IPS-20b (cell line): ENCODE results near the gene ARMC9.
"Not testable (repeated sequence)": the region's sequence is repeated elsewhere in the genome, so short reads cannot be mapped to it uniquely, and the experiment has no call there.

Experiments used
- H3K27ac ChIP-seq: one replicate; pipeline ENCODE4 v1.5.1; 2013; ENCODE audit warnings: low read length
- H3K27me3 ChIP-seq: 2 replicates; pipeline ENCODE4 v1.6.1; 2013; ENCODE audit warnings: mild to moderate bottlenecking, low read length, inconsistent platforms; ENCODE audit not compliant: insufficient read depth
- H3K36me3 ChIP-seq: 2 replicates; pipeline ENCODE4 v1.6.1; 2013; ENCODE audit warnings: low read depth, mild to moderate bottlenecking, inconsistent platforms, low read length, moderate library complexity; ENCODE audit not compliant: insufficient read depth
- H3K4me1 ChIP-seq: 2 replicates; pipeline ENCODE4 v1.6.1; 2013; ENCODE audit warnings: mild to moderate bottlenecking, control low read depth, inconsistent platforms, low read length, moderate library complexity; ENCODE audit not compliant: insufficient read depth
- H3K4me3 ChIP-seq: 2 replicates; pipeline ENCODE4 v1.5.1; 2013; ENCODE audit warnings: mild to moderate bottlenecking, low read length, inconsistent platforms
- H3K9ac ChIP-seq: 2 replicates; pipeline ENCODE4 v1.6.1; 2013; ENCODE audit warnings: low read depth, mild to moderate bottlenecking, inconsistent platforms, low read length, moderate library complexity
- H3K9me3 ChIP-seq: 2 replicates; pipeline ENCODE4 v1.6.1; 2013; ENCODE audit warnings: mild to moderate bottlenecking, low read depth, low read length, inconsistent platforms; ENCODE audit not compliant: insufficient read depth

The ARMC9 gene

GRCh38 chr2:231342061-231342711 is 143.8 kb downstream of the ARMC9 start:
- no peak overlapping the region for H3K4me3 ChIP-seq
- H3K36me3 ChIP-seq = no peaks in the 10 kb centered on the region
- H3K9me3 ChIP-seq = no peaks in the 10 kb centered on the region
- H3K27me3 ChIP-seq = no peaks in the 10 kb centered on the region
- H3K9ac ChIP-seq = no peak overlapping the region; the same call in 1 of the 2 replicates
- H3K4me1 ChIP-seq = no peaks in the 10 kb centered on the region
- no peak overlapping the region for H3K27ac ChIP-seq

GRCh38 chr2:231343006-231343710 is 144.7 kb downstream of the ARMC9 start:
- Histone ChIP-seq H3K4me3 (no peak overlapping the region), H3K27me3 (no peaks in the 10 kb centered on the region), H3K27ac (no peak overlapping the region), H3K9me3 (no peaks in the 10 kb centered on the region), H3K36me3 (no peaks in the 10 kb centered on the region), H3K9ac (no peak overlapping the region), H3K4me1 (no peaks in the 10 kb centered on the region)

- Histone ChIP-seq H3K9ac (no peak overlapping the region), H3K36me3 (no peaks in the 10 kb centered on the region), H3K27ac (no peak overlapping the region), H3K27me3 (no peaks in the 10 kb centered on the region), H3K9me3 (no peaks in the 10 kb centered on the region), H3K4me1 (no peaks in the 10 kb centered on the region), H3K4me3 (no peak overlapping the region)
Measured at GRCh38 chr2:231343988-231344387, 145.6 kb downstream of the ARMC9 start.

GRCh38 chr2:231344851-231345250 is 146.4 kb downstream of the ARMC9 start:
- Histone ChIP-seq H3K27ac (no peak overlapping the region), H3K9ac (no peak overlapping the region)

GRCh38 chr2:231347081-231347480 is 148.7 kb downstream of the ARMC9 start:
- Histone ChIP-seq H3K27me3 (no peaks in the 10 kb centered on the region), H3K36me3 (no peaks in the 10 kb centered on the region), H3K4me3 (no peak overlapping the region), H3K9ac (no peak overlapping the region), H3K9me3 (no peaks in the 10 kb centered on the region), H3K4me1 (no peaks in the 10 kb centered on the region), H3K27ac (no peak overlapping the region)

More at GRCh38 chr2:231344851-231345250, 146.4 kb downstream of the ARMC9 start:
- H3K4me3 ChIP-seq = no peak overlapping the region
- no peaks in the 10 kb centered on the region for H3K4me1 ChIP-seq
- H3K36me3 ChIP-seq = no peaks in the 10 kb centered on the region
- no peaks in the 10 kb centered on the region for H3K27me3 ChIP-seq
- H3K9me3 ChIP-seq = no peaks in the 10 kb centered on the region

GRCh38 chr2:231347638-231348037 is 149.2 kb downstream of the ARMC9 start:
- H3K27ac ChIP-seq = no peak overlapping the region
- H3K4me3 ChIP-seq = no peak overlapping the region
- H3K9me3 ChIP-seq = no peaks in the 10 kb centered on the region
- H3K27me3 ChIP-seq = no peaks in the 10 kb centered on the region
- no peak overlapping the region for H3K9ac ChIP-seq
- no peaks in the 10 kb centered on the region for H3K4me1 ChIP-seq
- no peaks in the 10 kb centered on the region for H3K36me3 ChIP-seq

GRCh38 chr2:231348173-231348572 is 149.7 kb downstream of the ARMC9 start:
- Histone ChIP-seq H3K27ac (no peak overlapping the region), H3K36me3 (no peaks in the 10 kb centered on the region), H3K4me3 (no peak overlapping the region), H3K9me3 (no peaks in the 10 kb centered on the region), H3K9ac (no peak overlapping the region), H3K4me1 (no peaks in the 10 kb centered on the region), H3K27me3 (no peaks in the 10 kb centered on the region)

- Histone ChIP-seq H3K27ac (no peak overlapping the region), H3K36me3 (no peaks in the 10 kb centered on the region), H3K9ac (no peak overlapping the region), H3K9me3 (no peaks in the 10 kb centered on the region), H3K27me3 (no peaks in the 10 kb centered on the region), H3K4me1 (no peaks in the 10 kb centered on the region), H3K4me3 (no peak overlapping the region)
Measured at GRCh38 chr2:231348704-231349373, 150.4 kb downstream of the ARMC9 start.

- not testable (repeated sequence) for H3K27me3 ChIP-seq, H3K9me3 ChIP-seq, H3K4me3 ChIP-seq, H3K27ac ChIP-seq, H3K9ac ChIP-seq, H3K36me3 ChIP-seq, H3K4me1 ChIP-seq
Measured at GRCh38 chr2:231349374-231349735, 150.9 kb downstream of the ARMC9 start.

GRCh38 chr2:231351648-231352047 is 153.2 kb downstream of the ARMC9 start:
- no peaks in the 10 kb centered on the region for H3K9me3 ChIP-seq
- no peaks in the 10 kb centered on the region for H3K27me3 ChIP-seq
- H3K4me3 ChIP-seq = no peak overlapping the region
- H3K9ac ChIP-seq = no peak overlapping the region
- no peak overlapping the region for H3K27ac ChIP-seq
- H3K36me3 ChIP-seq = no peaks in the 10 kb centered on the region
- H3K4me1 ChIP-seq = peaks cover 12% of the 10 kb centered on the region; the same call in 1 of the 2 replicates

- no peaks in the 10 kb centered on the region for H3K9me3 ChIP-seq
- peaks cover 12% of the 10 kb centered on the region; the same call in 1 of the 2 replicates for H3K4me1 ChIP-seq
- H3K9ac ChIP-seq = no peak overlapping the region
- no peaks in the 10 kb centered on the region for H3K36me3 ChIP-seq
- H3K27ac ChIP-seq = no peak overlapping the region
- no peak overlapping the region for H3K4me3 ChIP-seq
- no peaks in the 10 kb centered on the region for H3K27me3 ChIP-seq
Measured at GRCh38 chr2:231353469-231353868, 155.0 kb downstream of the ARMC9 start.
